AG04450 (cell line): ENCODE measurements around the gene FGG. TPM values are rescaled to one million over a fixed set of nuclear protein-coding genes. Genes with fewer than 3 reads are reported as not detected.

ENCODE experiments used
- CTCF ChIA-PET: fragments of 300-600, 350-600 bp; formaldehyde crosslinking; extraction: SDS; loops from one replicate; lab custom pipeline; 2022; ENCODE audit warnings: antibody characterized with exemption, inconsistent platforms; lab: Charles Lee
- POLR2A ChIA-PET: fragments of 350-600 bp; formaldehyde crosslinking; extraction: SDS; loops from one replicate; lab custom pipeline; 2021; ENCODE audit warnings: antibody characterized with exemption, inconsistent platforms; lab: Yijun Ruan, JAX
- DNase-seq: peaks from one replicate; pipeline ENCODE4 v3.0.0-alpha.2; 2011; ENCODE audit warnings: low read depth, low spot score
- H3K27ac ChIP-seq: one replicate; pipeline ENCODE4 v1.5.1; 2012; ENCODE audit warnings: low read depth, low read length, control low read depth
- H3K27me3 ChIP-seq: one replicate; pipeline ENCODE4 v1.6.0; 2012; ENCODE audit warnings: low read length; ENCODE audit not compliant: control insufficient read depth, insufficient read depth
- H3K4me3 ChIP-seq: 2 replicates; pipeline ENCODE4 v1.5.1; 2011; ENCODE audit warnings: mild to moderate bottlenecking, low read depth, low read length, control low read depth
- H3K9me3 ChIP-seq: 2 replicates; pipeline ENCODE4 v1.5.1; 2012; ENCODE audit warnings: low read length; ENCODE audit not compliant: control insufficient read depth, insufficient read depth
- CTCF ChIP-seq: IDR thresholded peaks from 2 replicates; pipeline ENCODE4 v1.5.1; 2011; ENCODE audit warnings: low read depth, low read length, control low read depth, inconsistent platforms
- polyA plus RNA-seq: library from polyadenylated mRNA; depleted of rRNA; stranded (reverse); fragments of >200 nt; gene quantifications from 2 replicates; pipeline ENCODE4 v1.2.3, GENCODE V29; 2011

The FGG gene
- polyA plus RNA-seq, 1 experiment, result 0.07 TPM

- no peak for TF ChIP-seq CTCF
- no peaks in the 10 kb centered on the region for H3K27me3 ChIP-seq
- no peak for DNase-seq
- ChIA-PET CTCF (interaction anchor here (0.5 to 2.7 kb wide), 3 partner anchors 15 to 379 kb away, joined by 3 to 10 read pairs (median 9); no protein-coding TSS in a partner anchor), POLR2A (no interaction called here)
- no peaks in the 10 kb centered on the region for H3K9me3 ChIP-seq
- H3K4me3 ChIP-seq, result no peak overlapping the region
- no peak overlapping the region for H3K27ac ChIP-seq
Observed at GRCh38 chr4:154574311-154574710, 38.1 kb downstream of the FGG start.

GRCh38 chr4:154573190-154573870 lies 39.1 kb downstream of the FGG start:
- Histone ChIP-seq H3K27me3 (no peaks in the 10 kb centered on the region), H3K27ac (no peak overlapping the region), H3K9me3 (no peaks in the 10 kb centered on the region), H3K4me3 (no peak overlapping the region)
- ChIA-PET CTCF (interaction anchor here (0.6 to 2.7 kb wide), 3 partner anchors 14 to 46 kb away, joined by 4 to 10 read pairs (median 9); no protein-coding TSS in a partner anchor), POLR2A (no interaction called here)
- no peak for DNase-seq
- no peak for TF ChIP-seq CTCF

- no peak overlapping the region for H3K4me3 ChIP-seq
- ChIA-PET POLR2A (no interaction called here), CTCF (interaction anchor here (0.8 to 4.0 kb wide), 3 partner anchors 10 to 69 kb away, joined by 3 to 32 read pairs (median 28); no protein-coding TSS in a partner anchor)
- no peaks in the 10 kb centered on the region for H3K9me3 ChIP-seq
- no peak overlapping the region for H3K27ac ChIP-seq
- no peaks in the 10 kb centered on the region for H3K27me3 ChIP-seq
- no peak for DNase-seq
- no peak for TF ChIP-seq CTCF
Observed at GRCh38 chr4:154569584-154569983, 42.9 kb downstream of the FGG start.

GRCh38 chr4:154569028-154569427 lies 43.4 kb downstream of the FGG start:
- ChIA-PET POLR2A (no interaction called here), CTCF (interaction anchor here (0.7 to 4.0 kb wide), 5 partner anchors 10 to 69 kb away, joined by 3 to 32 read pairs (median 6); no protein-coding TSS in a partner anchor)
- DNase-seq, result no peak
- TF ChIP-seq CTCF, result no peak
- H3K4me3 ChIP-seq, result no peak overlapping the region
- H3K9me3 ChIP-seq, result no peaks in the 10 kb centered on the region
- H3K27ac ChIP-seq, result no peak overlapping the region
- no peaks in the 10 kb centered on the region for H3K27me3 ChIP-seq

GRCh38 chr4:154566639-154567204 lies 45.7 kb downstream of the FGG start:
- TF ChIP-seq CTCF, result no peak
- H3K4me3 ChIP-seq, result no peak overlapping the region
- POLR2A ChIA-PET, result no interaction called here
- no peak overlapping the region for H3K27ac ChIP-seq
- H3K27me3 ChIP-seq, result no peaks in the 10 kb centered on the region
- no peaks in the 10 kb centered on the region for H3K9me3 ChIP-seq
- CTCF ChIA-PET, result interaction anchor here (4.0 kb wide), 1 partner anchor 52 kb away, joined by 32 read pairs; no protein-coding TSS in a partner anchor
- no peak for DNase-seq
